Ureter (tissue), 1 donor: ENCODE results near the gene EMSY. TPM values are rescaled to one million over a fixed set of nuclear protein-coding genes. Genes with fewer than 3 reads are reported as not detected.
A peak's percentile ranks its signal among the peaks of the same experiment; 100 is the strongest.

Experiments
- DNase-seq: peaks from one replicate; pipeline ENCODE4 v3.0.0-alpha.2; 2020; ENCODE audit warnings: low spot score
- total RNA-seq: library from RNA; stranded (reverse); gene quantifications from one replicate; pipeline ENCODE4 v1.2.4, GENCODE V29; 2023
- donor health status: DM: yes; HTN: yes; CAD: no.

Gene EMSY
- total RNA-seq, 1 donor from 2014 or later, result 26.9 TPM

GRCh38 chr11:76523786-76524436, 79.1 kb downstream of the EMSY start:
- DNase-seq, result no peak

GRCh38 chr11:76524461-76524860, 79.6 kb downstream of the EMSY start:
- no peak for DNase-seq

- peak; percentile 59 for DNase-seq
Measured at GRCh38 chr11:76524919-76525318, 80.1 kb downstream of the EMSY start.

GRCh38 chr11:76526878-76527277, 82.1 kb downstream of the EMSY start:
- no peak for DNase-seq

DNA sequence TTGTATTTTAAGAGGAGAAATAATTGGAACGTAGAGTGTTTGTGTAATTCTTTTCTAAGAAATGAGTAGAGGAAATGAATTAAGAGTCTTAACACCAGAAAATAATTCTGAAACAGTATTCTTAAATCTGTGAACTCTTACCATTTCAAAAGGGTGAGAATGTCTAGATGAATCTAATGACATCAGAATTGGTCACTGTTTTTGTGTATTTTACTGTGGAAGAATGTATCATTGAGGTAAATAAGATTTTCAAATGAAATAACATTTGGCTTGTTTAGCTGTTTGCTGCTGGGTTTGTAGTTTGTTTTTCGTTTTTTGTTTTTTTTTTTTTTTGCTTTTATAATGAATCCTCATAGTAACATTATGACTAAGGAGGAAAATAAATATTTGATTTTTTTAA, 97.6 kb downstream of the EMSY start:
- DNase-seq, result no peak

DNA sequence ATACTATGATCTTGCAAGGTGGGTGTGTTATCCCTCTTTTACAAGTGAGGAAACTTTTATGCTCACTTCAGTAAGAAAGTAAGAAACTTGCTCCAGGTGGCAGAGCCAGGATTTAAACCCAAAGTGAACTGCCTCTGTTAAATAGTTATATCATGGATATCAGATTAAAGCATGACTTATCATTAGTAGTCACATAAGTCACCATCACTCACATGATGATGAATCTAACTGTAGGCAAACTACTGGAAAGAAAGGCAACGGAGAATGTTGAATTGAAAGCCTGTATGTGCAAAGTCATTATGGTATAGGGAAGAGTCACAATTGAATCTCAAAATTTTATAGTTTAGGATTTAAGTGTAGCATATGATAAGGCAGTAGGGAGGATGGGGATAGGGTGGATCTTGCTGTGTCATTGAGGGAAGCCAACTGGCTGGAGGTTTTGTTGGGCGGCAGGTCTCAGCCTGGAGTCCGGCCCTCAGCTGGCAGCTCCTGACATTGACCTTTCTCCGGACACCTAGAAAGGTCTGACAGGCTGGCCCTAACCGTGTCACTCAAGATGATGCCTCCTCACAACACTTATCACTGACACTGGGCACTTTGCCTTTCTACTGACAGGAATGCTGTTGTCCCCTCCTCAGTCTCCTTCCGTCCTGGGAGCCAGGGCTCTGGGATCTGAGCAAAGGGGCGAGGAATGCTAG, 98.3 kb downstream of the EMSY start:
- DNase-seq, result no peak

- no peak for DNase-seq
Measured at GRCh38 chr11:76550781-76551180, 106.0 kb downstream of the EMSY start.

- DNase-seq, result no peak
Measured at GRCh38 chr11:76551400-76551799, 106.6 kb downstream of the EMSY start.

DNA sequence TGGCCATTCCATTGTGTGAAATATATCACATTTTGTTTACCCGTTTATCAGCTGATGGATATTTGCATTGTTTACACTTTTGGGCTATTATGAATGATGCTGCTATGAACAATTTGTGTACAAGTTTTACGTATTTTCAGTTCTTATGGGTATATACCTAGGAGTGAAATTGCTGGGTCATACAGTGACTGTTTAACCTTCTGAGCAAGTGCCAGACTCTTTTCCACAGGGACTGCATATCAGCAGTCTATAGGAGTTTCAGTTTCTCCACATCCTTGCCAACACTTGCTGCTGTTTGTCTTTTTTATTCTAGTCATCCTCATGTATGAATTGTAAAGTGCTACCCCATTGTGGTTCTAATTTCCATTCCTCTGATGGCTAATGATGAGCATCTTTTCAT, 108.2 kb downstream of the EMSY start:
- DNase-seq, result no peak

- no peak for DNase-seq
Measured at GRCh38 chr11:76553554-76554476, 109.0 kb downstream of the EMSY start.

GRCh38 chr11:76554767-76555166, 109.9 kb downstream of the EMSY start:
- DNase-seq, result no peak

DNA sequence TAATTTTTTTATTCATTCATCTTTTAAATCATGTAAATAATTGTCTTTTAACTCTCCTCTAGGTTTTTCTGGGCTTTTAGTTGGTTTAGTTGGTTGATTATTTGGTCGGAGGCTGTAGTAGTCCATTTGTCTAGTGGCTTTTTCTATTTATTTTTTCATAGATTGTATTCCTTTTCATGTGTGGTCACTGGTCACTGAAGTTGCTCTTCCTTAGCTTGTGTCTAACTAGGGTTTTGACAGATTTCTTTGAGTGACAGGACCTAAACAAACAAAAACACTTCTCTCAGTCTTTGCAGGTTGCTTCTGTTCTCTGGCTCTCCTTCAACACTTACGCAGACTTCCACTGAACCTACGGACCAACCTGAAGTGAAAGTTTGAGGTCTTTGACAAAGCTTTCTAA, 112.6 kb downstream of the EMSY start:
- no peak for DNase-seq

DNA sequence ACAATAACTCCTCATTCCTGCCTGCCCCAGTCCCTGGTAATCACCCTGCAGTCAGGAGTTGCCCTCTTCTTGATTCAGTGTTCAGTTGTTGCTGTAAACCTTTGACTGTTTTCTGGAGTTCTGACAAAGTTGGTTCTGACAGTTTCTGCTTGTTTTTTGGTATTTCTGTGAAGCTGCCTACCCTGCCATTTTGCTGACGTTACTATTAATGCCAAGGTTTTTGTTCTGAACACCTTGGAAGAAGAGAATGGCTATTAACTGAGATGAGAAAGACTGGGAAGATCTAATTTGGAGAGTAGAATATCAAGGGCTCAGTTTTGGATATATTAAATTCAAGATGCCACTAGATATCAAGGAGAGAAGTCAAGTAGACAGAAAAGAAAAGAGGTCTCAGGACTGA, 113.7 kb downstream of the EMSY start:
- no peak for DNase-seq

GRCh38 chr11:76558891-76559290, 114.1 kb downstream of the EMSY start:
- DNase-seq, result no peak

- no peak for DNase-seq
Measured at GRCh38 chr11:76559346-76559745, 114.5 kb downstream of the EMSY start.

DNA sequence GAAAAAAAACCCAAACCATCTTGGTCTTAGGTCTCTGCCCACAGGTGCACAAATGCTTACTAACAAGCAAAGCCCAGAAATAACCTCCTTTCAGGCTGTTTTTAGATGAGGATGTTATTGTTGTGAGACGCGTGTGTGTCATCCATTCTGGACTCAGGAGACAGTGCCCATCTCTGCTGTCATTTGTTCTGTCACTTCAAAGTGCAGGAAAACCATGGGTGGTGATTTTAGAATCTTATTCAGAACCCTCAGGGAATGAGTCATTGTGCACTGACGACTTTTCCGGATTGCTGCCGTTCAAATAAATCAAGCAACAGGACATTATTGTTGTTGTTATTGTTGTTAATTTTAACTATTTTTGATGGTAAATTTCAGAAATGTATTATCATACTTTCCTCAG, 115.4 kb downstream of the EMSY start:
- DNase-seq, result no peak

GRCh38 chr11:76561245-76561644, 116.4 kb downstream of the EMSY start:
- no peak for DNase-seq

- no peak for DNase-seq
Measured at GRCh38 chr11:76562541-76562940, 117.7 kb downstream of the EMSY start.

DNA sequence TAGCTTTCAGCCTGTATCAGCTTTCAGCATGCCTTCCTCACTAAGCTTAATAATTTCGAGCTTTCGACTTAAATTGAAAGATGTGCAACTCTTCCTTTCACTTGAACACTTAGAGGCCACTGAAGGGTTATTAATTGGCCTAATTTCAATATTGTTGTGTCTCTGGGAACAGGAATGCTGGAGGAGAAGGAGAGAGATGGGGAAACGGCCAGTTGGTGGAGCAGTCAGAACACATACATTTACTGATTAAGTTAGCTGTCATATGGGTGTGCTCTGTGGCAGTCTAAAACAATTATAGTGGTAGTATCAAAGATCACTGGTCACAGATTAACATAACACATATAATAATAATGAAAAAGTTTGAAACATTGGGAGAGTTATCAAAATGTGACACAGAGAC, 119.5 kb downstream of the EMSY start:
- DNase-seq, result no peak

GRCh38 chr11:76566811-76567210, 122.0 kb downstream of the EMSY start:
- DNase-seq, result no peak

DNA sequence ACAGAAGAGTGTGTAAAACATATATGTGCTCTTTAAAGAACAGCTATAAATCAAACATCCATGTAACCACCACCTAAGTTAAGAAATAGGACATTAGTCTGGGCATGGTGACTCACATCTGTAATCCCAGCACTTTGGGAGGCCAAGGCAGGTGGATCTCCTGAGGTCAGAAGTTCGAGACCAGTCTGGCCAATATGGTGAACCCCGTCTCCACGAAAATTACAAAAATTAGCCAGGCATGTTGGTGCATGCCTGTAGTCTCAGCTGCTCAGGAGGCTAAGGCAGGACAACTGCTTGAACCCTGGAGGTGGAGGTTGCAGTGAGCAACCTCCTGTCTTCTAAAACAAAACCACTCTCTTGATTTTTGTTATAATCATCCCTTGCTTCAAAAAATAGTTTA, 122.4 kb downstream of the EMSY start:
- DNase-seq, result no peak

DNA sequence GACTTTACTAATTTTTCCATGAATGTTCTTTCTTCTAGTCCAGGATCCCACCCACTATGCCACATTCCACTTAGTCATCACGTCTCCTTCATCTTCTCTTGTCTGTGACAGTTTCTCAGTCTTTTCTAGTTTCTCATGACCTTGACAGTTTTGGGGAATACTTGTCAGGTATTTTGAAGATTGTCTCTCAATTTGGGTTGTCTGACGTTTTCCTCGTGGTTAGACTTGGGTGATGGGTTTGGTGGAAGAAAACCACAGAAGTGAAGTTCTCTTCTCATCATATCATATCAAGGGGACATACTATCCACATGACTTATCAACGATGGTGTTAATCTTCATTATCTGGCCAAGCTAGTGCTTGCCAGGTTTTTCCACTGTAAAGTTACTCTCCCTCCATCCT, 123.3 kb downstream of the EMSY start:
- DNase-seq, result no peak

- no peak for DNase-seq
Measured at GRCh38 chr11:76568621-76569020, 123.8 kb downstream of the EMSY start.
